Coronary artery (tissue), 2 donors: Measurements from ENCODE around the gene CHRNA4.

Experiments used
- DNase-seq: peaks from one replicate; pipeline ENCODE4 v3.0.0-alpha.2; 2017; ENCODE audit warnings: low spot score
- H3K27ac ChIP-seq, 2 donors: fragments of 200-600 bp; sonication (generic); one replicate each; pipeline ENCODE4 v1.5.1; 2016 to 2019
- H3K4me3 ChIP-seq: fragments of 200-600 bp; sonication (generic); 2 replicates; pipeline ENCODE4 v1.5.1; 2016; ENCODE audit warnings: mild to moderate bottlenecking, moderate library complexity
- TF ChIP-seq, protein P1 (sequence below): fragments of 200-600 bp; sonication (generic); IDR thresholded peaks from one replicate; pipeline ENCODE4 v1.5.1; 2019; ENCODE audit warnings: antibody characterized with exemption

The CHRNA4 gene

DNA sequence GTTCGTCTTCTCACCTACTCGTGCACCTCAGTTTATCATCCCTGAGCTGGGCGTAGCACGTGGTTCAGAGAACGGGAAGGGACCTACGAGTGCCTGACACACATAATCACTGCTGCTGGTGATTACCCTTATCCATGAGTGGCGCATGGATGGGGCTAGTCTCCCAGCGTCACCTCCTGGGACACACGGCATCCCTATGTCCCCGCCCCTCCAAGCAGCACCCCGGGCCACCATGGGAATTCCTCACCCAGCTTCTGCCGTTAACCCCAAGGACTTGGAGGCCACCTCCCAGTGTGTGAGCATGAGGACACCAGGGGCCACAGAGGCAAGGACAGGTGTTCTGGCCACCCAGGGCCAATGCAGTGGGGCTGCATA, 9.8 kb downstream of the CHRNA4 start:
- H3K4me3 ChIP-seq: no peak overlapping the region
- no peak overlapping the region for H3K27ac ChIP-seq
- TF ChIP-seq, protein P1, sequence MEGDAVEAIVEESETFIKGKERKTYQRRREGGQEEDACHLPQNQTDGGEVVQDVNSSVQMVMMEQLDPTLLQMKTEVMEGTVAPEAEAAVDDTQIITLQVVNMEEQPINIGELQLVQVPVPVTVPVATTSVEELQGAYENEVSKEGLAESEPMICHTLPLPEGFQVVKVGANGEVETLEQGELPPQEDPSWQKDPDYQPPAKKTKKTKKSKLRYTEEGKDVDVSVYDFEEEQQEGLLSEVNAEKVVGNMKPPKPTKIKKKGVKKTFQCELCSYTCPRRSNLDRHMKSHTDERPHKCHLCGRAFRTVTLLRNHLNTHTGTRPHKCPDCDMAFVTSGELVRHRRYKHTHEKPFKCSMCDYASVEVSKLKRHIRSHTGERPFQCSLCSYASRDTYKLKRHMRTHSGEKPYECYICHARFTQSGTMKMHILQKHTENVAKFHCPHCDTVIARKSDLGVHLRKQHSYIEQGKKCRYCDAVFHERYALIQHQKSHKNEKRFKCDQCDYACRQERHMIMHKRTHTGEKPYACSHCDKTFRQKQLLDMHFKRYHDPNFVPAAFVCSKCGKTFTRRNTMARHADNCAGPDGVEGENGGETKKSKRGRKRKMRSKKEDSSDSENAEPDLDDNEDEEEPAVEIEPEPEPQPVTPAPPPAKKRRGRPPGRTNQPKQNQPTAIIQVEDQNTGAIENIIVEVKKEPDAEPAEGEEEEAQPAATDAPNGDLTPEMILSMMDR: no peak
- DNase-seq: no peak

DNA sequence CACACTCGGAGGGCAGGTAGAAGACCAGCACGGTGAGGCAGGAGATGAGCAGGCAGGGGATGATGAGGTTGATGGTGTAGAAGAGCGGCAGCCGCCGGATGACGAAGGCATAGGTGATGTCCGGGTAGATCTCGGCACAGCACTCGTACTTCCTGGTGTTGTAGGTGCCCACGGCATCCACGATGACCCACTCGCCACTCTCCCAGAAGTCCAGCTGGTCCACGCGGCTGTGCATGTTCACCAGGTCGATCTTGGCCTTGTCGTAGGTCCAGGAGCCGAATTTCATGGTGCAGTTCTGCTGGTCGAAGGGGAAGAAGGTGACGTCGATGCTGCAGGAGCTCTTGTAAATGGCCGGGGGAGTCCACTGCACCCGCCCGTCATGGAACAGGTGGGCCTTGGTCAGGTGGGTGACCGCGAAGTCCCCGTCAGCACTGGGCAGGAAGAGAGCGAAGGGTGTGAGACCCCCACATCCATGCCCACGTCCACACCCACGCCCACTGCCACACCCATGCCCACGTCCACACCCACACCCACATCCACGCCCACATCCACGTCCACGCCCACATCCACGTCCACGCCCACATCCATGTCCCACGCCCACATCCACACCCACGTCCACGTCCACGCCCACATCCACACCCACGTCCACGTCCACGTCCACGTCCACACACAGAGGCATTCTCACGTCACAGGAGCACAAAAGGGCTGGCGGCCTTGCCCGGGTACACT, 10.4 kb downstream of the CHRNA4 start:
- TF ChIP-seq, protein P1: no peak
- H3K27ac ChIP-seq: no peak overlapping the region
- H3K4me3 ChIP-seq: no peak overlapping the region
- no peak for DNase-seq

DNA sequence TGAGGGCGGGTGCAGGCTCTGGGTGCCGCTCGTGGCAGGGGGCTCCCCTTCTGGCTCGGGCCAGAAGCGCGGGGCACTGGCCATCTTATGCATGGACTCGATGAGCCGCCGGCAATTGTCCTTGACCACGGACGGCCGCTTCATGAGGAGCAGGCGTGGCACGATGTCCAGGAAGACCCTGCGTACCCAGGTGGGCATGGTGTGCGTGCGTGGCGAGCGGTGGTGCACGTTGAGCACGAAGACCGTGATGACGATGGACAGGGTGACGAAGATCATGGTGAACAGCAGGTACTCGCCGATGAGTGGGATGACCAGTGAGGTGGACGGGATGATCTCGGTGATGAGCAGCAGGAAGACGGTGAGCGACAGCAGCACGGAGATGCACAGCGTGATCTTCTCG, 11.0 kb downstream of the CHRNA4 start:
- Histone ChIP-seq H3K4me3 (no peak overlapping the region), H3K27ac (no peak overlapping the region)
- no peak for DNase-seq
- TF ChIP-seq, protein P1: no peak

DNA sequence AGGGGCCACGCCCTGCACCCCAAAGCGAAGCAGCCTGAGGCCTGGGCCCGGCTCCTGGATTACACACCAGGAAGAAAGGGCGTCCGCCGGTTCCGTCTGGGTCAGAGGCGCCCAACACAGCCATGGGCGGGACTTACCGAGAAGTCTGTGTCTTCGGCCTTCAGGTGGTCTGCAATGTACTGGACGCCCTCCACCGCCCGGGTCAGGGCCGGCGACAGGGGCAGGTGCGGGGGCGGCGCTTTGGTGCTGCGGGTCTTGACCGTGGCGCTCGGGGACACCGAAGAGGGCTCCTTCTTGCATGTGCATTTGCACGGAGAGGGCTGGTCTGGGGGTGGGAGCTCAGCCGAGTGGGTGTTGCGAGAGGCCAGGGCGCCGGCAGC, 11.6 kb downstream of the CHRNA4 start:
- no peak overlapping the region for H3K27ac ChIP-seq
- TF ChIP-seq, protein P1: no peak
- no peak overlapping the region for H3K4me3 ChIP-seq
- DNase-seq: no peak

DNA sequence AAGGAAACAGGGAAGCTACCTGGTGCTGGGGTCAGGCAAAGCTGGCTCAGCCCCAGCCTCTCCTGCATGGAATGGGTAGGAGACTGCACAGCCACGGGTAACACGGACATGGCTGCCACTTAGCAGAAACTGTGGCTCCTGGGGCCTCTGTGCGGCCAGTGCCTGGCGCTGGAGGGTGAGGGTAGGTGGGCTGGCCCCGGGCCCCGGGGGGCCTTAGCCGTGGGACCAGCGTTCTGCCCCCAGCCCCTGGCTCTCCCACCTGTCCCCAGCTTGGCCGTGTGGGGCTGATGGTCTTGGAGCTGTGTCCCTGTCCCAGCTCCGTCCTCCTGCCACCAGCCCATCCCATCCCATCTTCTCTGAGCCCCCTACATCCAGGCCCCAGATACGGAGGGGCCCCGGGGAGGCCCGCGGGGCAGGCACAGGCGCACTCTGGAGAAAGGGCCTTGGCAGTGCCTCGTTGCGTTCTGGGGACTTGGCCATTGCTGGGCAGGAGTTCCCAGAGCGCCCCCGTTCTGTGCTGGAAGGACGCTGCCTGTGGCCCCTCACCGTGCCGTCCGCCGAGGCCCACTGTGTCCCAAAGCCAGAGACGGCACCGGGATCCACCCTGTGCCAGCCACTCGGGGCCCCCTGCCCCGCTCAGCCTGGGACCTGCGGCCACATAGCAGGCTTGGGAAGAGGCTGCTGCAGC, 12.2 kb downstream of the CHRNA4 start:
- TF ChIP-seq, protein P1: no peak
- Histone ChIP-seq H3K4me3 (no peak overlapping the region), H3K27ac (no peak overlapping the region)
- no peak for DNase-seq

DNA sequence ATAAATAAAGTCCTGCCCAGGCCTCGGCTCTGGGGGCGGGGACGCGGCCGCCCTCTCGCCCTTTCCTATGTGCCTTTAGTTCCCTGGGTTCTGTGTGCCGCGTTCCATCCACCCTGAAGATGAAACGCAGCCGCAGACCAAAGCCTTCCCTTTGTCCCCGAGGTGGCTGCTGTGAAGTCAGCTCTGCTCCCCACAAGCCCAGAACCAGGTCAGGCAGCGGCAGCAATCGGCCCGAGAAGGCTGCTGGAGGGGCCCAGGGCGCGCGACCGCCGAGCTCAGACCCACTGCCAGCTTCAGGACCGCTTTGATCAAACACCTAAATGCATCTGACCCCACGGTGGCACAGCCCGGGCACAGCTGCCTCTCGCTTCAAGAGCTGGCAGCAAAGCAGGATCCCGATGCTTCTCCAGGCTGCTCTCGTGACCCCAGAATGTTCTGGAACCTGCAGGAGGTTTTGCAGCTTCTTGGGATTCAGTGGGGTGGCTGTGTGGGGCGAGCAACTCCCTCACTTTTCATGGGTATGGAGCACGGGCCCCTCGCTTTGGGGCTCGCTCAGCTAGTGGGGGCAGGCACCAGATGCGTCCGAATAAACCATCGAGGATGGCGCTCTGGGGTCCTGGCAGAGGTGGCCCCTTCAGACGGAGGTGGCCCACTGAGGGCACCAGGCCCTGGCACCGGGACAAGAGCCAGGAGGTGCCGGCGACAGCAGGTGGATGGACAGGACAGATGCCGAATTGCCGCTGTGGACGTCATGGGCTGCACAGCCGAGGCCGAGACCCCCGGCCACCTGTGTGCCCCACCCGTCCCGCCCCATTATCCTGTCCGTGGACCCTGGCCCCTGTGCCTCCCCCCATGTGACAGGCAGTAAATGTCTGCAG, 13.0 kb downstream of the CHRNA4 start:
- TF ChIP-seq, protein P1: no peak
- no peak overlapping the region for H3K27ac ChIP-seq
- DNase-seq: no peak
- no peak overlapping the region for H3K4me3 ChIP-seq
